Activated naive CD4-positive, alpha-beta T cell treated with anti-CD3 and anti-CD28 coated beads, Interleukin-2, amount 10 ng/mL, durations not matched to agents 7 days and 5 days (primary cell): ENCODE results near the gene FADS2.
"Not testable (repeated sequence)": the region's sequence is repeated elsewhere in the genome, so short reads cannot be mapped to it uniquely, and the experiment has no call there.

Source experiments
- CTCF ChIA-PET: fragments of 350-600 bp; sonication (Branson Sonifier 250); formaldehyde crosslinking; loops from one replicate; lab custom pipeline; 2021; ENCODE audit warnings: antibody characterized with exemption; lab: Charles Lee
- DNase-seq: peaks from one replicate; pipeline ENCODE4 v3.0.0-alpha.2; 2020
- H3K27ac Mint-ChIP-seq: one replicate; pipeline ENCODE4 v1.8.0; 2021; ENCODE audit warnings: mild to moderate bottlenecking, moderate library complexity, mixed read lengths
- H3K27me3 Mint-ChIP-seq: one replicate; pipeline ENCODE4 v1.8.0; 2021; ENCODE audit warnings: mild to moderate bottlenecking, mixed read lengths
- H3K36me3 Mint-ChIP-seq: one replicate; pipeline ENCODE4 v1.8.0; 2021; ENCODE audit warnings: mixed read lengths
- H3K4me1 Mint-ChIP-seq: one replicate; pipeline ENCODE4 v1.8.0; 2021; ENCODE audit warnings: mixed read lengths
- H3K4me3 Mint-ChIP-seq: one replicate; pipeline ENCODE4 v1.8.0; 2021; ENCODE audit warnings: mild to moderate bottlenecking, moderate library complexity, mixed read lengths
- H3K9me3 Mint-ChIP-seq: one replicate; pipeline ENCODE4 v1.8.0; 2021; ENCODE audit warnings: mixed read lengths

FADS2 gene

DNA sequence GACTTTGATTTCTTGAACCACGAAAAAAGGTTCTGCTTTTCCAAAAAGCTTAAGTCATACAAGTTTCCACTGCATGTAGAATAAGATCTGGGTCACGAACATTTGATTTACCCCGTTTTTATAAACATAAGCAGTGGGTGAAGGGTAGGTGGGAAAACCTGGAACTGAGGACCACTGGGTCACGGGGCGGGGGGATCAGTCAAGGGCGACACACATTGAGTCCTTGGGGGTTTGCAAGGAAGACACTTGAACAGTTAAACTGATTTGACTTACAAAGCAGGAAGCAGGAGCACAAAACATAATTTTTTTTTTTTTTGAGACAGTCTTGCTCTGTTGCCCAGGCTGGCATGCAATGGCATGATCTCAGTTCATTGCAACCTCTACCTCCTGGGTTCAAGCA, 52.4 kb downstream of the FADS2 start:
- H3K4me1 Mint-ChIP-seq: no peaks in the 10 kb centered on the region
- H3K36me3 Mint-ChIP-seq: no peaks in the 10 kb centered on the region
- H3K27ac Mint-ChIP-seq: no peak overlapping the region
- H3K4me3 Mint-ChIP-seq: no peak overlapping the region
- H3K27me3 Mint-ChIP-seq: peaks cover 24% of the 10 kb centered on the region
- no peak for DNase-seq
- no peaks in the 10 kb centered on the region for H3K9me3 Mint-ChIP-seq
- CTCF ChIA-PET: interaction anchor here (0.7 to 2.0 kb wide), 2 partner anchors 10 to 19 kb away, joined by 3 to 8 read pairs; no protein-coding TSS in a partner anchor

DNA sequence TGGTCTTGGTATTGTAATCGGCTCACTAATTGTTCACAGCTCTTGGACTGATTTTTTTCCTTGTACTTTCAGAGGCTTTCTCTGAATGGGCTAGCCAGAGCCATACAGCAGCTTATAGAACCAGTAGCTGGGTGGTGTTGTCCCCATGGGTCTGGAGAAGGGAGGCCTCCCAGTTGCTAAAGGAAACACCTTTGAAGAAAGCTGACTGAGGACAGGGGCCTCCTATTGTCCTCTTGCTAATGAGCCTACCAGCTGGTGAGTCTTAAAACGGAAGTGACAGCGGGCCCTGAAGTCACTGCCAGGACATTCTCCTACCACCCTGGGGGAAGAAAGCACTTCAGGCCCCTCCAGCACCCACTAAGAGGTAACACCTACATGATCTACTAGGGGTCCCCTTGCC, 53.3 kb downstream of the FADS2 start:
- Mint-ChIP-seq H3K4me1 (no peaks in the 10 kb centered on the region), H3K9me3 (no peaks in the 10 kb centered on the region), H3K27ac (no peak overlapping the region), H3K27me3 (peaks cover 24% of the 10 kb centered on the region), H3K36me3 (no peaks in the 10 kb centered on the region), H3K4me3 (no peak overlapping the region)
- DNase-seq: no peak
- CTCF ChIA-PET: interaction anchor here (0.7 to 2.0 kb wide), 3 partner anchors 11 to 201 kb away, joined by 3 to 8 read pairs (median 4); no protein-coding TSS in a partner anchor

DNA sequence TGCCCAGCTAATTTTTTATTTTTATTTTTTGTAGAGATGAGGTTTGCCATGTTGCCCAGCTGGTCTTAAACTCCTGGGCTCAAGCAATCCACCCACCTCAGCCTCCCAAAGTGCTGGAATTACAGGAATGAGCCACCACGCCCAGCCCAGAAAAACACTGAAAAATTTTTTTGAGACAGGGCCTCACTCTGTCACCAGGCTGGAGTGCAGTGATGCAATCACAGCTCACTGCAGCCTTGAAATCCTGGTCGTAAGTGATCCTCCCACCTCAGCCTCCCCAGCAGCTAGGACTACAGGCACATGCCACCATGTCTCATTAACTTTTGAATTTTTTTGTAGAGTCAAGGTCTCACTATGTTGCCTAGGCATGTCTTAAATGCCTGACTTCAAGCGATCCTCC, 54.2 kb downstream of the FADS2 start:
- not testable (repeated sequence) for H3K4me1 Mint-ChIP-seq, H3K36me3 Mint-ChIP-seq, DNase-seq, H3K9me3 Mint-ChIP-seq, H3K4me3 Mint-ChIP-seq, H3K27ac Mint-ChIP-seq
- peaks cover 29% of the 10 kb centered on the region for H3K27me3 Mint-ChIP-seq
- CTCF ChIA-PET: interaction anchor here (1.7 to 2.0 kb wide), 2 partner anchors 11 to 200 kb away, joined by 4 to 8 read pairs; no protein-coding TSS in a partner anchor

DNA sequence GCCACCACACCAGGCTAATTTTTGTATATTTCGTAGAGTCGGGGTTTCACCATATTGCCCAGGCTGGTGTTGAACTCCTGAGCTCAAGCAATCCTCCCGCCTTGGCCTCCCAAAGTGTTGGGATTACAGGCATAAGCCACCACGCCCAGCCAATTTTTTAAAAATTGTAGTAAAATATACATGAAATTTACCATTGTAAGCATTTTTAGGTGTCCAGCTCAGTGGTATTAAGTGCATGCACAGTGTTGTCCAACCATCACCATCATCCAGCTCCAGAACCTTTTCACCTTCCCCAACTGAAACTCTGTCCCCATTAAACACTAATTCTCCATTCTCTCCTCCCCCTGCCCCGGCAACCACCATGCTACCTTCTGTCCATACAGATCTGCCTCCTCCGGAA, 54.8 kb downstream of the FADS2 start:
- DNase-seq: no peak
- H3K27me3 Mint-ChIP-seq: peaks cover 30% of the 10 kb centered on the region
- H3K36me3 Mint-ChIP-seq: no peaks in the 10 kb centered on the region
- CTCF ChIA-PET: interaction anchor here (1.5 to 1.7 kb wide), 2 partner anchors 15 to 199 kb away, joined by 4 read pairs; no protein-coding TSS in a partner anchor
- H3K4me1 Mint-ChIP-seq: no peaks in the 10 kb centered on the region
- H3K27ac Mint-ChIP-seq: no peak overlapping the region
- H3K9me3 Mint-ChIP-seq: no peaks in the 10 kb centered on the region
- H3K4me3 Mint-ChIP-seq: no peak overlapping the region

DNA sequence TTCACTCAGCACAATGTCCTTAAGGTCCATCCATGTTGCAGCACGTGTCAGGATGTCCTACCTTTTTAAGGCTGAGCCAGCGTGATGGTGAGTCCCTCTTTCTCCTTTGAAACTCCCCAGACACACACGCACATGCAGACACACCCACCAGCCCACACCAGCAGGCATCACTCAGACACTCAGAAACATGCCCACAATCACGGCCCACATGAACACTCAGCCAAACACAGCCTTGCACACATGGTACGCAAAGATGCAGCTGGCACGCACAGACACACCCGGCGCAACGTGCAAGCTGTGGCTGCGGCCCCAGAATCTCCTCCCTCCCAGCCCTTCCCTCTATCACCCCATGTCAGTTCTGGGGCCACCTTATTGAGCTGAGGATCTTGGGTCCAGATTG, 55.2 kb downstream of the FADS2 start:
- H3K9me3 Mint-ChIP-seq: no peaks in the 10 kb centered on the region
- peaks cover 26% of the 10 kb centered on the region for H3K27me3 Mint-ChIP-seq
- H3K4me1 Mint-ChIP-seq: no peaks in the 10 kb centered on the region
- DNase-seq: no peak
- no peaks in the 10 kb centered on the region for H3K36me3 Mint-ChIP-seq
- CTCF ChIA-PET: interaction anchor here (1.5 kb wide), 1 partner anchor 15 kb away, joined by 4 read pairs; no protein-coding TSS in a partner anchor
- H3K27ac Mint-ChIP-seq: no peak overlapping the region
- no peak overlapping the region for H3K4me3 Mint-ChIP-seq

DNA sequence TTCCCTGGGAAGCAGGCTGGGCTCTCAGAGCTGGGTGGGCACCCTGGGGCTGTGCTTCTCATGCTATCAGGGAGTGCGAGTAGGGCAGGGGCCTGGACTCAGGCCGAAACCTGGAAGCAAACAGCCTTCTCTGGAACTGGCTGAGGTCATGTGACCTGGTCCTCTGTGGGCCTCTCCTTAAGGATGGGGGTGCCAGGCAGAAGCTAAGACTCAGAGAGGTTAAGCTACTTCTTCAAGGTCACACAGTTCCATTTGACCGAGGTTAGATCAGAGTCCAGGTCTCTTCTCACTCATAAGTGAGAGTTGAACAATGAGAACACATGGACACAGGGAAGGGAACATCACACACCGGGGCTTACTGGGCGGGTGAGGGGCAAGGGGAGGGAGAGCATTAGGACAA, 55.8 kb downstream of the FADS2 start:
- H3K27me3 Mint-ChIP-seq: peaks cover 26% of the 10 kb centered on the region
- no peak overlapping the region for H3K4me3 Mint-ChIP-seq
- CTCF ChIA-PET: interaction anchor here (1.5 kb wide), 2 partner anchors 14 to 86 kb away, joined by 3 to 4 read pairs; no protein-coding TSS in a partner anchor
- no peak overlapping the region for H3K27ac Mint-ChIP-seq
- H3K9me3 Mint-ChIP-seq: no peaks in the 10 kb centered on the region
- DNase-seq: no peak
- no peaks in the 10 kb centered on the region for H3K36me3 Mint-ChIP-seq
- no peaks in the 10 kb centered on the region for H3K4me1 Mint-ChIP-seq

DNA sequence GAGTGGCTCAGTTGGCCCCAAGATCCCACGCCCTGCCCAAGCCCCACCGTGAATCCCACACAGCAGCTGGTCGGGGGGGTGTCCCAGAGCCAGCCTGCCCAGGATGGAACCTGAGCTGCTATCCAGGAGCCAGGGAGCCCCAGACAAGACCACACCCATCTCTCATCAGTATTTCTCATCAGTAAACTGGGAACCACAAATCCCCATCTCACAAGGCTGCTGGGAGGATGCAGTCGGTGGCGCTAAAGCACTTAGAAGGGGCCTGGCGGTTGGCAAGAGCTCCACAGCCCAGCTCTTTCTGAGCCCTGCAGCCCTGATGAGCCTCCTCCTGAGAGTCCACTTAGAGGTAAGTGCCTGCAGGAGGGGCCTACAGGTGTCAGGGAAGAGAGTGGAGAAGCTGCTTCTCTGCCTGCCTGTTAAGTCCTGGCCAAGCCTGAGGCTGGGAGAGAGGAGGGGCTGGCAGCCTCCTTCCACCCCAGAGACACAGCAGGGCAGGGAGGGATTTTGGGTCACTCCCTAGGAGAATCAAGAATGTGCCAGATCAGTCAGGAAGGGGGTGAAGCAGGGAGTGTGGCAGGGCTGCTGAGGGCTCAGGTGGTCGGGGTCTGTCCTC, 57.2 kb downstream of the FADS2 start:
- DNase-seq: no peak
- Mint-ChIP-seq H3K9me3 (no peaks in the 10 kb centered on the region), H3K27ac (no peak overlapping the region), H3K36me3 (no peaks in the 10 kb centered on the region), H3K4me1 (no peaks in the 10 kb centered on the region), H3K27me3 (peaks cover 29% of the 10 kb centered on the region), H3K4me3 (no peak overlapping the region)
- CTCF ChIA-PET: interaction anchor here (0.8 to 1.5 kb wide), 5 partner anchors 13 to 223 kb away, joined by 3 to 6 read pairs (median 4); no protein-coding TSS in a partner anchor

DNA sequence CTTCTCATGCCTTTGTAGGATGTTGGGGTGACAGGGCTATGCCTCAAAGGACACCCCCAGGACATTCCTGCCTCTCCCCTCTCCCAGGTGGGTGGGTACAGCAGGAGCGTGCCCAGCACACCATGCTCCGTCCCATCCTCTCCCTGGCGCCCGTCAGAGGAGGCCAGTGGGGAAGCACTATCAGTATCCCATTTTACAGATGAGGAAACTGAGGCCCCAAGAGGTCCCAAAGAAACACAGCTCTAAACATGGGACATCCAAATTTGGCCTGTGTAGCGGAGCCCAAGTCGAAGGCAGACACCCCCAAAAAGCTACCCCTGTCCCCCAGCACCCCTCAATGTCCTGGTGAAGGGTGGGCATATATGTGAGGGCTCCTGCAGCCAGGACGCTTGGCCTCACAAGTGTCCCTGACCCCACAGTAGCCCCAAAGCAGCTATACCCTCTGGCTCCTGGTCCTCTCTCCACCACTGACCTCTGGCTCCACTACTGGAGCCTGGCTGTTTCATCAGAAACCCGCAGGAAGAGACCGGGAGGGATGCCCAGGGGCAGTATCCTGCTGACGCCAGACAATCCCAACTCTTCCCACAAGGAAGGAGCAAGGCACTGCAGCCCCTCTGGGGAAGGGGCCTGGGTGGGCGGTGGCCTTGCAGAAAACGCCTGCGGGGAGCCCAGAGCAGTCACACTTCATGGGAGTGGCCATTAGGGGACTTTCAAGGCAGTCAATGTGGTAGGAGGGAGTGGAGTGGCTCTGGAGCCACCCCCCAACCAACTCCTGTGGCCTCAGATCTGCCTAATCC, 57.9 kb downstream of the FADS2 start:
- Mint-ChIP-seq H3K27me3 (peaks cover 33% of the 10 kb centered on the region), H3K4me1 (peaks cover 3% of the 10 kb centered on the region), H3K9me3 (no peaks in the 10 kb centered on the region), H3K27ac (no peak overlapping the region), H3K36me3 (no peaks in the 10 kb centered on the region), H3K4me3 (no peak overlapping the region)
- DNase-seq: no peak
- CTCF ChIA-PET: interaction anchor here (1.2 to 1.4 kb wide), 3 partner anchors 12 to 223 kb away, joined by 3 to 6 read pairs (median 4); no protein-coding TSS in a partner anchor

- H3K4me1 Mint-ChIP-seq: peaks cover 3% of the 10 kb centered on the region
- H3K27me3 Mint-ChIP-seq: peaks cover 34% of the 10 kb centered on the region
- DNase-seq: no peak
- H3K4me3 Mint-ChIP-seq: no peak overlapping the region
- CTCF ChIA-PET: interaction anchor here (1.1 to 1.6 kb wide), 4 partner anchors 10 to 222 kb away, joined by 3 to 6 read pairs (median 4); no protein-coding TSS in a partner anchor
- H3K9me3 Mint-ChIP-seq: no peaks in the 10 kb centered on the region
- H3K36me3 Mint-ChIP-seq: no peaks in the 10 kb centered on the region
- no peak overlapping the region for H3K27ac Mint-ChIP-seq
These were observed 58.5 kb downstream of the FADS2 start for GRCh38 chr11:61886643-61887042.

GRCh38 chr11:61887839-61888494, 59.9 kb downstream of the FADS2 start:
- CTCF ChIA-PET: interaction anchor here (1.1 to 1.8 kb wide), 4 partner anchors 8 to 91 kb away, joined by 3 to 6 read pairs (median 5); no protein-coding TSS in a partner anchor
- DNase-seq: no peak
- no peaks in the 10 kb centered on the region for H3K36me3 Mint-ChIP-seq
- H3K27me3 Mint-ChIP-seq: peaks cover 45% of the 10 kb centered on the region
- peaks cover 3% of the 10 kb centered on the region for H3K4me1 Mint-ChIP-seq
- no peak overlapping the region for H3K27ac Mint-ChIP-seq
- no peak overlapping the region for H3K4me3 Mint-ChIP-seq
- H3K9me3 Mint-ChIP-seq: no peaks in the 10 kb centered on the region

GRCh38 chr11:61888590-61888989, 60.5 kb downstream of the FADS2 start:
- CTCF ChIA-PET: interaction anchor here (1.2 to 1.8 kb wide), 3 partner anchors 10 to 220 kb away, joined by 4 to 6 read pairs (median 5); no protein-coding TSS in a partner anchor
- no peak overlapping the region for H3K4me3 Mint-ChIP-seq
- no peak for DNase-seq
- H3K4me1 Mint-ChIP-seq: peaks cover 3% of the 10 kb centered on the region
- no peak overlapping the region for H3K27ac Mint-ChIP-seq
- H3K9me3 Mint-ChIP-seq: no peaks in the 10 kb centered on the region
- H3K36me3 Mint-ChIP-seq: no peaks in the 10 kb centered on the region
- peaks cover 44% of the 10 kb centered on the region for H3K27me3 Mint-ChIP-seq

DNA sequence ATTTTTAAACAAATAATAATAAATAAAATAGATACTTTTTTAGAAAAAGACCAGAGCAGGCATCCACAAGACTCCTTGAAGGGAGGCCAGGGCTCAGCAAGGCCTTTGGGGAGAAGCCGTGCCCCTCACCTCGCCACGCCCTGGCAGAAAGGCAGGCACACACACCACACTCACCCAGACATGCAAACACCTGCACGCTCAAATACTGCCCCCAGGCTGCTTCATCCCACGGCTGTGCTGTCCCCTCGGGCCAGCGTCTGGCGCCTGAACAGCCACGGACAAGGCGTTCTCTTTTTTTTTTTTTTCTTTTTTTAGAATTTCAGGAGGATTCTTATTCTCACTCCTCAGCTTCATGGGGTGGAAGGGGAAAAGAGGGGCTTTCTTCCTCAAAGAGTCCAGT, 61.7 kb downstream of the FADS2 start:
- Mint-ChIP-seq H3K27ac (no peak overlapping the region), H3K27me3 (peaks cover 47% of the 10 kb centered on the region), H3K36me3 (no peaks in the 10 kb centered on the region), H3K9me3 (no peaks in the 10 kb centered on the region), H3K4me3 (peak overlapping the region; percentile 56), H3K4me1 (peaks cover 3% of the 10 kb centered on the region)
- CTCF ChIA-PET: interaction anchor here (0.6 to 1.8 kb wide), 5 partner anchors 19 to 219 kb away, joined by 3 to 6 read pairs (median 4); no protein-coding TSS in a partner anchor
- no peak for DNase-seq

DNA sequence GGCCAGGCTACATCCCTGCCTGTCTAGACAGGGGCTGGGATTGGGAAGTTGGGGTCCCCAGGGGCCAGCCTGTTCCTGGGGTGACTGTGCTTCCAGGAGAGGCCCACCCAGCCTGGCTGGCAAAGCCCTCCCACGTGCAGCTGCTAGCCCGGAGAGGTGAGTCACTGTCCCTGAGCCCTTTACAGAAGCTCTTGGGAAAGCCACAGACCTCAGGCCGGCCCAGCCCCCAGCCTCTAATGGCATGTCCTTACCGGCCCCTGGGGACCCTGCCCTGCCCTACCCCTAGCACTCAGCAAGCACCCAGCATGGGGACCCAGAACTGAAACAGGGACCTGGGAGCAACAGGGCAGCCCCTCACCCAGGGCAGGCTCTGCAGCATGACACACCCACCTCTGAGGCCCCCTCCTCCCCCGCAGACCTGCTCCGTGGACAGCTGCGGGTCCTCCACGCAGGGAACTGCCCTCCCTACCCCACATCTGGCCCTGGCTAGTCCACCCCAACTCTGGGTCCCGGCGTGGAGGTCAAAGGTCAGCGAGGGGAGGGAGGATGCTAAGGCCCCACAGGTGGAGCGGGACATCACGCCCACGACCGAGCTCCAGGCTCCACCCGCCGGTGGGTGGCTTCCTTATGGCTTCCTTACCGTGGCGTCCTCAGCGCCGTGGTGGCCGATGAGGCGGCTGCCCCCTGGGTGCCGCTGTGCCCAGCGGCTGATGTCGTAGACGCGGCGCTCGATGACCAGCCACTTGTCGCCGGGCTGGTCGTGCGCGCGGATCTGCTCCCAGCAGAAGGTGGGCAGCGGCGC, 62.6 kb downstream of the FADS2 start:
- Mint-ChIP-seq H3K4me3 (peak overlapping the region; percentile 81), H3K36me3 (no peaks in the 10 kb centered on the region), H3K27ac (no peak overlapping the region), H3K9me3 (no peaks in the 10 kb centered on the region), H3K27me3 (peaks cover 47% of the 10 kb centered on the region), H3K4me1 (peaks cover 3% of the 10 kb centered on the region)
- CTCF ChIA-PET: interaction anchor here (0.8 to 1.1 kb wide), 3 partner anchors 20 to 94 kb away, joined by 3 read pairs; no protein-coding TSS in a partner anchor
- DNase-seq: peak; percentile 67
